SJCRH30 (cell line): ENCODE results near the gene INPP5B. TPM values are rescaled to one million over a fixed set of nuclear protein-coding genes. Genes with fewer than 3 reads are reported as not detected.

ENCODE experiments used
- total RNA-seq: library from RNA; depleted of rRNA; stranded (reverse); fragments of >200 nt; shearing (Covaris generic); gene quantifications from 2 replicates; pipeline ENCODE4 v1.2.3, GENCODE V29; 2014; rRNA removed

The INPP5B gene
- total RNA-seq, 1 experiment from 2014 or later: 21.1 TPM

Other genes starting within 250 kb of the INPP5B start
- not detected in 2 replicates for gene EPHA10, start 181.9 kb downstream of the INPP5B start, total RNA-seq
- gene MANEAL, start 153.2 kb downstream of the INPP5B start, total RNA-seq: 32.3 and 36.5 TPM in 2 replicates
- gene C1orf122, start 139.3 kb downstream of the INPP5B start, total RNA-seq: 31.7 and 34.0 TPM in 2 replicates
- 43.5 and 45.1 TPM in 2 replicates for gene YRDC, start 138.8 kb downstream of the INPP5B start, total RNA-seq
- 4.0 and 4.4 TPM in 2 replicates for gene MTF1, start 87.5 kb downstream of the INPP5B start, total RNA-seq
- gene SF3A3, start 43.0 kb upstream of the INPP5B start, total RNA-seq: 187 and 190 TPM in 2 replicates
- 17.6 and 20.6 TPM in 2 replicates for gene FHL3, start 58.5 kb upstream of the INPP5B start, total RNA-seq
- gene UTP11, start 65.7 kb upstream of the INPP5B start, total RNA-seq: 125 and 128 TPM in 2 replicates
- gene POU3F1, start 99.7 kb upstream of the INPP5B start, total RNA-seq: 1.6 and 1.7 TPM in 2 replicates